Left renal cortex interstitium (tissue), 4 donors: ENCODE data around the gene PKHD1. TPM values are rescaled to one million over a fixed set of nuclear protein-coding genes. Genes with fewer than 3 reads are reported as not detected.
"Not testable (repeated sequence)": the region's sequence is repeated elsewhere in the genome, so short reads cannot be mapped to it uniquely, and the experiment has no call there.

Experiments used
- DNase-seq, 4 donors: peaks; one replicate each; pipeline ENCODE4 v3.0.0-alpha.2; 2013; ENCODE audit warnings: low read depth in 4 of 4, low spot score in 2 of 4, missing footprints in 1 of 4
- polyA plus RNA-seq, 4 donors: library from polyadenylated mRNA; unstranded; fragments of 120-200 nt; gene quantifications; one replicate each; pipeline ENCODE4 v1.2.1, GENCODE V29; 2013; ENCODE audit not compliant: insufficient read length in 4 of 4

The PKHD1 gene
- polyA plus RNA-seq, 4 donors, result 14.1 to 27.9 (median 23.7) TPM

GRCh38 chr6:51866867-51867266 is 220.5 kb downstream of the PKHD1 start:
- no peak for DNase-seq

GRCh38 chr6:51865996-51866395 is 221.4 kb downstream of the PKHD1 start:
- no peak for DNase-seq

GRCh38 chr6:51865176-51865575 is 222.2 kb downstream of the PKHD1 start:
- DNase-seq, result no peak

- DNase-seq, result no peak
Observed at GRCh38 chr6:51857134-51857533, 230.3 kb downstream of the PKHD1 start.

GRCh38 chr6:51856508-51856907 is 230.9 kb downstream of the PKHD1 start:
- no peak for DNase-seq

GRCh38 chr6:51855310-51856082 is 231.9 kb downstream of the PKHD1 start:
- DNase-seq, result peak in 2 of 4 donors; percentile 10 to 51

GRCh38 chr6:51854876-51855275 is 232.5 kb downstream of the PKHD1 start:
- DNase-seq, result no peak

GRCh38 chr6:51854347-51854746 is 233.1 kb downstream of the PKHD1 start:
- DNase-seq, result no peak

- not testable (repeated sequence) for DNase-seq
Observed at GRCh38 chr6:51853109-51853508, 234.3 kb downstream of the PKHD1 start.

- no peak for DNase-seq
Observed at GRCh38 chr6:51846531-51846930, 240.9 kb downstream of the PKHD1 start.

- peak in 1 of 4 donors; percentile 8 for DNase-seq
Observed at GRCh38 chr6:51844336-51844735, 243.1 kb downstream of the PKHD1 start.

- DNase-seq, result no peak
Observed at GRCh38 chr6:51843456-51844056, 243.9 kb downstream of the PKHD1 start.

- DNase-seq, result no peak
Observed at GRCh38 chr6:51842804-51843378, 244.5 kb downstream of the PKHD1 start.

GRCh38 chr6:51842061-51842803 is 245.2 kb downstream of the PKHD1 start:
- DNase-seq, result no peak

- no peak for DNase-seq
Observed at GRCh38 chr6:51841626-51842025, 245.8 kb downstream of the PKHD1 start.

GRCh38 chr6:51839726-51840374 is 247.6 kb downstream of the PKHD1 start:
- DNase-seq, result no peak

GRCh38 chr6:51830666-51831065 is 256.7 kb downstream of the PKHD1 start:
- no peak for DNase-seq

- DNase-seq, result no peak
Observed at GRCh38 chr6:51827580-51827979, 259.8 kb downstream of the PKHD1 start.

- no peak for DNase-seq
Observed at GRCh38 chr6:51824940-51825339, 262.5 kb downstream of the PKHD1 start.

GRCh38 chr6:51820555-51820954 is 266.9 kb downstream of the PKHD1 start:
- no peak for DNase-seq
